Gastrocnemius medialis (tissue), 4 donors: ENCODE results near the gene TRIO. TPM values are rescaled to one million over a fixed set of nuclear protein-coding genes. Genes with fewer than 3 reads are reported as not detected.

ENCODE experiments used
- ATAC-seq, 2 donors: fragments of 150-250 bp; one replicate each; pipeline ENCODE4 v1.9.1; 2016
- DNase-seq, 2 donors: peaks; one replicate each; pipeline ENCODE4 v3.0.0-alpha.2; 2019
- H3K27ac ChIP-seq, 4 donors: fragments of 200-600 bp; sonication (generic); 1 replicate in 1 of 4; 2 replicates in 3 of 4; pipeline ENCODE4 v1.5.1; 2016 to 2018; ENCODE audit warnings: mild to moderate bottlenecking in 2 of 4, moderate library complexity in 1 of 4
- H3K27me3 ChIP-seq, 3 donors: fragments of 200-600 bp; sonication (generic) in 2 of 3; 1 replicate in 1 of 3; 2 replicates in 2 of 3; pipeline versions ENCODE4 v1.5.1 to v1.6.0; 2016 to 2019; ENCODE audit warnings: mild to moderate bottlenecking in 1 of 3, moderate library complexity in 1 of 3
- H3K36me3 ChIP-seq, 2 donors: fragments of 200-600 bp; sonication (generic) in 1 of 2; one replicate each; pipeline ENCODE4 v1.5.1; 2017 to 2018
- H3K4me1 ChIP-seq, 2 donors: fragments of 200-600 bp; sonication (generic) in 1 of 2; one replicate each; pipeline ENCODE4 v1.5.1; 2016 to 2017; ENCODE audit warnings: mild to moderate bottlenecking in 2 of 2
- H3K4me3 ChIP-seq, 4 donors: fragments of 200-600 bp; sonication (generic) in 3 of 4; 1 replicate in 1 of 4; 2 replicates in 3 of 4; pipeline ENCODE4 v1.5.1; 2016 to 2019; ENCODE audit warnings: mild to moderate bottlenecking in 2 of 4
- H3K9me3 ChIP-seq, 3 donors: fragments of 200-600 bp; sonication (generic) in 2 of 3; 1 replicate in 1 of 3; 2 replicates in 2 of 3; pipeline ENCODE4 v1.5.1; 2016 to 2019
- CTCF ChIP-seq, 5 experiments: fragments of 450-650 bp in 3 of 5; fragments of 200-600 bp in 2 of 5; sonication (generic) in 2 of 5; IDR thresholded peaks in 4 of 5; conservative IDR thresholded peaks in 1 of 5; 1 replicate in 4 of 5; 2 replicates in 1 of 5; pipeline ENCODE4 v1.5.1; 2016 to 2019; ENCODE audit warnings: antibody characterized with exemption in 5 of 5, mild to moderate bottlenecking in 3 of 5, moderate library complexity in 3 of 5
- POLR2A ChIP-seq, 2 donors: fragments of 450-650 bp; IDR thresholded peaks; one replicate each; pipeline ENCODE4 v1.6.1; 2017; ENCODE audit warnings: antibody characterized with exemption in 2 of 2, mild to moderate bottlenecking in 2 of 2, moderate library complexity in 2 of 2
- in situ Hi-C, 4 donors: fragments of 200-750 bp; cut with MboI; loops; one replicate each; pipeline versions ENCODE4 v1.15.0 to v1.8.0; 2017; ENCODE audit warnings: low sequenced_read_pairs in 4 of 4
- intact Hi-C: fragments of 100-400 bp; cut with DNase I; formaldehyde crosslinking; loops from one replicate; pipeline ENCODE4 v1.15.1; 2023; ENCODE audit warnings: low total_unique reads
- total RNA-seq, 4 donors: library from RNA; depleted of rRNA; stranded (reverse); fragments of >200 nt; gene quantifications; one replicate each; pipeline versions ENCODE4 v1.1.0 to v1.2.3, GENCODE V29; 2016

The TRIO gene
- total RNA-seq, 4 donors from 2014 or later: 31.5 to 57.5 (median 50.4) TPM

- no peaks in the 10 kb centered on the region for H3K4me1 ChIP-seq
- H3K27me3 ChIP-seq: no peaks in the 10 kb centered on the region
- no peak overlapping the region for H3K4me3 ChIP-seq
- in situ Hi-C loops: no loop called here
- no peaks in the 10 kb centered on the region for H3K9me3 ChIP-seq
- intact Hi-C loops: no loop called here
- TF ChIP-seq CTCF (IDR thresholded peaks at IDR 0.05 in 4 of 5, conservative IDR thresholded peaks at IDR 0.05 in 1 of 5) (no peak), POLR2A (IDR thresholded peaks at IDR 0.05) (no peak)
- DNase-seq: no peak
- peaks cover 0 to 66% of the 10 kb centered on the region in 2 donors for H3K36me3 ChIP-seq
- H3K27ac ChIP-seq: no peak overlapping the region
- no peak for ATAC-seq
These were observed 362.4 kb downstream of the TRIO start for GRCh38 chr5:14505310-14506139.

- Histone ChIP-seq H3K4me1 (no peaks in the 10 kb centered on the region), H3K36me3 (peaks cover 0 to 70% of the 10 kb centered on the region in 2 donors), H3K27me3 (no peaks in the 10 kb centered on the region), H3K4me3 (no peak overlapping the region), H3K9me3 (no peaks in the 10 kb centered on the region), H3K27ac (no peak overlapping the region)
- DNase-seq: no peak
- in situ Hi-C loops: no loop called here
- intact Hi-C loops: no loop called here
- no peak for ATAC-seq
- TF ChIP-seq POLR2A (IDR thresholded peaks at IDR 0.05) (no peak), CTCF (IDR thresholded peaks at IDR 0.05 in 4 of 5, conservative IDR thresholded peaks at IDR 0.05 in 1 of 5) (no peak)
These were observed 363.0 kb downstream of the TRIO start for GRCh38 chr5:14506140-14506538.

GRCh38 chr5:14506661-14507060, 363.5 kb downstream of the TRIO start:
- TF ChIP-seq POLR2A (IDR thresholded peaks at IDR 0.05) (no peak), CTCF (IDR thresholded peaks at IDR 0.05 in 4 of 5, conservative IDR thresholded peaks at IDR 0.05 in 1 of 5) (no peak)
- H3K27me3 ChIP-seq: no peaks in the 10 kb centered on the region
- intact Hi-C loops: no loop called here
- H3K9me3 ChIP-seq: no peaks in the 10 kb centered on the region
- no peak overlapping the region for H3K27ac ChIP-seq
- ATAC-seq: no peak
- DNase-seq: no peak
- H3K4me3 ChIP-seq: no peak overlapping the region
- no peaks in the 10 kb centered on the region for H3K4me1 ChIP-seq
- peaks cover 0 to 67% of the 10 kb centered on the region in 2 donors for H3K36me3 ChIP-seq
- in situ Hi-C loops: no loop called here

- DNase-seq: no peak
- TF ChIP-seq POLR2A (IDR thresholded peaks at IDR 0.05): no peak
- TF ChIP-seq CTCF (IDR thresholded peaks at IDR 0.05 in 4 of 5, conservative IDR thresholded peaks at IDR 0.05 in 1 of 5): no peak
- intact Hi-C loops: no loop called here
- H3K27me3 ChIP-seq: no peaks in the 10 kb centered on the region
- H3K4me3 ChIP-seq: no peak overlapping the region
- no peaks in the 10 kb centered on the region for H3K4me1 ChIP-seq
- in situ Hi-C loops: no loop called here
- peaks cover 0 to 62% of the 10 kb centered on the region in 2 donors for H3K36me3 ChIP-seq
- H3K27ac ChIP-seq: no peak overlapping the region
- no peaks in the 10 kb centered on the region for H3K9me3 ChIP-seq
- no peak for ATAC-seq
These were observed 364.2 kb downstream of the TRIO start for GRCh38 chr5:14507156-14507941.
